Erythroblast (primary cell): ENCODE data around the gene PTDSS2.

ENCODE experiments used
- GATA1 ChIP-seq: IDR thresholded peaks from 2 replicates; pipeline ENCODE4 v1.6.1; 2011; ENCODE audit warnings: low read depth, mild to moderate bottlenecking, control low read depth, low read length, moderate library complexity
- POLR2A ChIP-seq: IDR thresholded peaks from 2 replicates; pipeline ENCODE4 v1.6.1; 2011; ENCODE audit warnings: mild to moderate bottlenecking, low read length

- TF ChIP-seq POLR2A (no peak), GATA1 (no peak)
These were observed 49.4 kb downstream of the PTDSS2 start for GRCh38 chr11:499201-500076.
